Epithelial cell of prostate (primary cell): ENCODE data around the gene TENM4.

ENCODE experiments used
- DNase-seq: peaks from one replicate; pipeline ENCODE4 v3.0.0-alpha.2; 2011; ENCODE audit warnings: low read depth, low spot score
- H3K27ac ChIP-seq: fragments of 450-650 bp; 2 replicates; pipeline ENCODE4 v1.5.1; 2017; ENCODE audit warnings: mild to moderate bottlenecking

Gene TENM4

DNA sequence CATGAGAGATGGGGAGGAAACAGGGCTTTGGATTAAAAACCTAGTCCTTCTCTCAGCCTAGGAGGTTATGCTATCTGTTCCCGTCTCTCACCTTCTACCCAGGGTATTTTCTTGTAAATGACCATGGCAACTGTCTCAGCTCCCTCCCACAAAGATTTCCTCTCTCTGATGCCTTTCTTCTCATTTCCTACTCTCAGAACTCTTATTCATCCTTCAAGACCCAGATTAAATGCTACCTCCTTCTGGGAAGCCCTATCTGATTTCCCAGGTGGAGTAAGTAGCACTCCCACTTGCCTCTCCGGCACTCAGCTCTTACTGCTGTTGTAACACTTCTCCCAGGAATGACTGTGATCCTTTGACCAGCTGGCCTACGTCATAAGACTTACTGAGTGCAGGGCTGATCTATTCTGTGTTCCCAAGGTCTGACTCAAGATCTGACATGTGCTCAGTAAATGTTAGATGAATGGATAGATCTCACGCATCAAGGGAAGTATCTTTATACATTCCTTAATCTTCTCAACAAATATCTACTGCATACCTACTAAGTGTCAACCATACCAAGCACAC is 175.0 kb downstream of the TENM4 start:
- no peak overlapping the region for H3K27ac ChIP-seq
- DNase-seq: no peak

DNA sequence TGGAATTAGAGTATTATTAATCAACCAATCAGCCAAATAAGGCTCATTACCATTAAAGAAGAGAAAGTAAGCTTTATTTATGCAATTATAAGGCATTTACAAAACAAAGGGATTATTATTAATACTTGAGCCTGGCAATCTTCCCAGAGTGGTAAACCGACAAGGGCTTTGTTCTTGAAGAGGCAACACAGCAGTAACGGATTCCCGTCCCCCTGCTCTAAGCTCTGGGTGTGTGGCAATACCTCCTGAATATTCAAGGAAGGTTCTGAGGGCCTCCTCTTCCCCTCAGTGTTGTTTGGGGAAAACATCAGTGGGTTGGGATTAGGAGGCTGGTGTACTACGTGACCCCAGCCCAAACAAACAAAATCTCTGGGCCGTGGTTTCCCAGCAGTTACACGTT is 176.5 kb downstream of the TENM4 start:
- DNase-seq: no peak
- no peak overlapping the region for H3K27ac ChIP-seq

DNA sequence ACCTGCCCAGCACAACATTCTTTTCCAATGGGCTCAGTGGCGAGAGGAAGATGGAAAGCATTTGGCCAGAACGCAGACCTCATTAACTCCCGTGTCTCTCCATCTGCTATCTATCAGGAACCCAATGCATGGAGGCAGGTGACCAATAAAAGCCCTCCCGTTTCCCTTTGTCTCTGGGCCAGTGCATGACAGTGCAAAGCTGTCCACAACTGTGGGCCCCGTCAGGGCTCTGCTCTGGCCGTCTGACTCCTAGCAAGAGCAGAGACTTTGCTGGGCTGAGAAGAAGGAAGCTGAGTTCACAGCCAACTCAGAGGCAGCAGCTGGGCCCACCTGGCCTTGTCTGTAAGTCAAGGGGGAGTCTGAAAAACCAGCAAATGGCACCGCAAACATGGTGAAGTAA is 177.8 kb downstream of the TENM4 start:
- H3K27ac ChIP-seq: no peak overlapping the region
- no peak for DNase-seq

DNA sequence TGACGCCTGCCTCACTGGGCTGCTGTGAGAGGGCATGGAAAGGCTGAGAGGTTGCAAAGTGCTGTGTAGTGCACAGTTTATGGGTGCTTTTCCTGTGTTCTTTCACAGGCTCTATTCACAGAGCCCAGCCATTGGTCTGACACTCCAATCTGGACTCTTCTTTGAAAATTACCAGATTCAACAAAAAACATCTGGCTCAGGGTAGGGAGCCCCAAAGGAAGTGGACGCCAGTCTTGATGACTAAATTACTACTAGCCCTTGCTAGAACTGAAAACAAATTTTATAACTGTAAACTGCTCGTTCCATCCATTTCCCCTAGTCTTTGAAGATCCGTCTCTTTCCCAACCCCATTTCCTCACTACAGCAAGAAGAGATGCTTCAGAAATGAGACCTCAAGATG is 178.6 kb downstream of the TENM4 start:
- DNase-seq: no peak

DNA sequence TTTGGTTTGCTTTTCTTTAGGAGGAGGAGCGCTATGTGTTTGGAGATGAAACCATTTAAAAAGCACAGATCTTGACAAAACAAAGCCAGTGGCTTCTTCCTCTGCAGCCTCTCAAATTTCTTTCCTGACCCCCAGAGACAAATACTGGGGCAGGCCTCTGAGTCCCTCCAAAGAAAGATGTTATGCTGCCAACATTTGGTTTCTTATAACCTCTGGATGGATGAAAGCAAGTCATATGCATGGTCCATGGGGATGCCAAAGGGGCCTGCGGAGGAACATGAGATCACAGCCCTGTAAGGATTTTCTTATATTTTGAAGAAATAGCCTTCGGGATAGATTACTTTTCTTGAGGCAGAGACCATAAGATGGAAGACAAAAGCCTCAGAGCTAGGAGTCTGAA is 179.1 kb downstream of the TENM4 start:
- no peak overlapping the region for H3K27ac ChIP-seq
- DNase-seq: no peak

More for the DNA sequence above, 178.6 kb downstream of the TENM4 start:
- no peak overlapping the region for H3K27ac ChIP-seq

DNA sequence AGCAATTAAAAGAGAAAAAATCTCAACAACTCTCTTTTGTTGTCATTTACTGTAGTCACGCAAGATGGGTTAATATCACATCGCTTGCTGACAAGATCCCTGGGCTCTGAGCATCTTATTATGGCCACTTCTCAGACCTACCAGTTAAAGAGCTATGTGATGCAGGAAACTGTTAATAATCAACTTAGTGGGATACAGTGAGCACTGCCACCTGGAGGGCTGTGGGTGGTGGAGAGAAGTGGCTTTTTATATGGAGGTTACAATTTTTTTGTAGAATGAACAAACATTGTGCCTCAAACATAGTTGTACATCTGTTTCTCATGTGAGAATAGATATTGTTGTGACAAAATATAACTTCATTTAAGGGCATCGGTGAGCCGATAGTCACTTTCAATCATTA is 181.0 kb downstream of the TENM4 start:
- no peak overlapping the region for H3K27ac ChIP-seq
- DNase-seq: no peak

DNA sequence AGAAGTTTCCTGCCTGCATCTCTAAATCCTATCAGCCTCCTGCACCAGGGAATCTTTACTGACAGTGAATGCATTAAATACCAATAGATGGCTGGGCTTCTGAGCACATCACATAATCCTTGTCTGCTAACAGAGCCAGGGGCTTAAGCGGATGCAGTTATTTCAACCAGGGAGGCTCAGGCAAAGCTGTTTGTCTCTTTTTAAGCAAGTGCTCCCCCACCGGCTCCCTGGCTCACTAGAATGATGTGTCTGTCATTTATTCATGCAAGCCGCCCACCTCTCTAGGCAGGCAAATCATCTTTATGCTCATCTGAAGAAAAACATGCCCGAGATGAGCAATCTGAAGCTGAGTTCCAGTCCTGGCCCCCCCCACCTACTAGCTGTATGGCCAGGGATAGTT is 182.3 kb downstream of the TENM4 start:
- DNase-seq: no peak

DNA sequence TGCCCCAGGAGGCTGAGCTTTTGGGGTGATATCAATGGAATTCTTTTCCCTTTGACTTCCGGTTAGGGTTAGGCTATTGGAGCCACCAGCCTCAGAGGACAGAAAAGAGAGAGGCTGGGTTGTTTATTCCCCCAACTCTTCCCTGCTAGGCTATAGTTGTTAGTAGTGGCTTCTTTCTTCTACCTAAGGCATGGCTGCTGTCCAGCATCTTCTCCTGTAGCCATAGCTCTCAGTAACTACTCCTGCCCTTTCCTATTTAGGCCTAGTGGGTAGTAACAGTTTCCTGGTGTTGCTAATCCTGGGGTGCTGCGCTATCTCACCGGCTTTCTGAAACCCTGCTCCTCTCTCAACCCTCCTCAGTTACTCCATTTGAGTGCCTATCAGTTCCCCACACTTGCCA is 184.9 kb downstream of the TENM4 start:
- DNase-seq: no peak
- H3K27ac ChIP-seq: no peak overlapping the region

More for the DNA sequence above, 182.3 kb downstream of the TENM4 start:
- no peak overlapping the region for H3K27ac ChIP-seq

DNA sequence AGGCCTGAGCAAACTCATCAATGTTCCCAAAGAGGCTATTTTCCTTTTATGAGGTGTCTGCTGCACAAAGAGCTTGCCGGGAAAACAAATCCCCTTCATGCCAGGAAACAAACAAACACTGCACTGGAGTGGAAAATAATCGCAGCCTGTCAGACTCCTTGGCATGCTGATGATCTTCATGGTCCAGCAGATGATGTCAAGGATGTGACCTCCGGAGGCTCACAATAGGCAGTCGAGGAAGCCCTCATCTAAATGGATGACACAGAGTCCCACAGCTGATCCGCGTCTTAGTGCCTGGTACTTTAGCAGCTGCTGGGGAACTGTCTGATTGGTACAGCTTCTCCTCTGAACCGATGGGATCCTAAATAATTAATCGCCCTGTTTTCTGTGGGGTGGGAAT is 187.6 kb downstream of the TENM4 start:
- no peak overlapping the region for H3K27ac ChIP-seq

DNA sequence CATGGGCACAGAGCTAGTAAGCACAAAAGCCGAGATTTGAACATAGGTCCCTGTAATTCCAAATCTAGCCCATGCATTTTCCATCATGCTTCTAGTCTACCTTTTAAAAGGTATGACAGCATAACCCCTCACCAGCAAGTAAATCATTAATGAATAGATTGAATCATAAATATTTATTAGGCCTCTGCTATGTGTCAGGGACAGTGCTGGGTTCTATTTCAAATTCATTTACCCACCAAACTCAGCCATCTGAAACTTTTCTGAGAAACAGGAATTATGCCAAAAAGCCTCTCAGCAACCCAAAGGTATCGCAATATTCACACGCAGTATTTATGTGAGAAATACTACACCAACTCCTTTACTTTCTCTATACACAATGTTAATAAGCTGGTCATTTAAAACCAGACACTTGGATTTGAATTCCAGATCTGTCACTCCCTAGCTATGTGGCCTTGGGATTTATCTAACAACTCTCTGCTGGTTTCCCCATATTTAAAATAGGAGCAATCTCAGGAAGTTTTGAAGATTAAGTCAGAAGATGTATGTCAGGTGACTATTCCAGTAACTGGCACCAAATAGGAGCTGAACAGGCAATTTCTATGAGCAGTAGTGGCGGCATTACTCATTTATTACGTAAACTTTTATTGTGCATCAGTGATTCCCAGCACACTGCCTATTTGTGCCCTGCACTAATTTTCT is 191.4 kb downstream of the TENM4 start:
- no peak for DNase-seq
- H3K27ac ChIP-seq: no peak overlapping the region

More for the DNA sequence above, 187.6 kb downstream of the TENM4 start:
- no peak for DNase-seq

DNA sequence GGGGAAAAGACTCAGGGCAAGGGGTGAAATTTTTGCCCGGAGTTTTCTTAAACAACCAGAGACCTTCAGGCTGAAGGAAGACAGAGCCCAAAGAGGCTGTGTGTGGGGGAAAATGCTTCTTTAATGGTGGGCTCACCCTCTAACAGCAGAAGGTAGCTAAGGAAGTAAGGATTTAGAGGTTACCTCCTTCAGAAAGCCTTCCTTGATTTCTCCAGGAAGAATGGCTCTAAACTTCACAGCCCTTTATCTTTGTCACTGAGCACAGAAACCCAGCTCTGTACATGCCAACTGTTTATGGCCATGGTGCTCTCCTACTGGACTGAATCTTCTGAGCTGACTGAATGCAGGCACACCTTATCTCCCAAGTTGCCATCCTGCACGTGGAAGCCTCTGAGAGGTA is 196.0 kb downstream of the TENM4 start:
- peak overlapping the region; percentile 54 for H3K27ac ChIP-seq
- DNase-seq: no peak

DNA sequence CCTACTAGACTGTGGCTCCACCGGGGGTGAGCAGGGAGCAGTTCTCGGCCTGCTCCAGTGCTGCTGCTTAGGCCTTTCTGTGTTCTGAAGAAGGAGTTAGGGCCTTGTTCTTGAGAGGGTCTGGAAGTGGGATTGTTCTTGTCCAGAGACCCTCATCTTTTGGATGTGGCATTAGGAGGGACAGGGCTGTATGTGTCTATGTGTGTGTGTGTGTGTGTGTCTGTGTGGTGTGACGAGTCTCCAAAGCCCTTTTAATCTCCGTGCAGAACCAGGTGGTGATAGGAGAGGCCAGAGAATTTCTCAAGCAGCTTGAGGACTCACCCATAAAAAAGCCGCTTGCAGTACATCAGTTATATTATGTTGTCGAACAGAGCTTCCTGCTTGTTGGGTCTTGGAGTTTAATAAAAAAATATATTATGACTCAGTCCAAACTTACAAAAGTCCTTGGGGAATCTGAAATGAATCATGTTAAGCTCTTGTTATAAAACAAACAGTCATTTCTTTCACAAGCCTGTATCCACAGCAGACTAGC is 196.5 kb downstream of the TENM4 start:
- peak; percentile 86 for DNase-seq
- H3K27ac ChIP-seq: peak overlapping the region; percentile 54

DNA sequence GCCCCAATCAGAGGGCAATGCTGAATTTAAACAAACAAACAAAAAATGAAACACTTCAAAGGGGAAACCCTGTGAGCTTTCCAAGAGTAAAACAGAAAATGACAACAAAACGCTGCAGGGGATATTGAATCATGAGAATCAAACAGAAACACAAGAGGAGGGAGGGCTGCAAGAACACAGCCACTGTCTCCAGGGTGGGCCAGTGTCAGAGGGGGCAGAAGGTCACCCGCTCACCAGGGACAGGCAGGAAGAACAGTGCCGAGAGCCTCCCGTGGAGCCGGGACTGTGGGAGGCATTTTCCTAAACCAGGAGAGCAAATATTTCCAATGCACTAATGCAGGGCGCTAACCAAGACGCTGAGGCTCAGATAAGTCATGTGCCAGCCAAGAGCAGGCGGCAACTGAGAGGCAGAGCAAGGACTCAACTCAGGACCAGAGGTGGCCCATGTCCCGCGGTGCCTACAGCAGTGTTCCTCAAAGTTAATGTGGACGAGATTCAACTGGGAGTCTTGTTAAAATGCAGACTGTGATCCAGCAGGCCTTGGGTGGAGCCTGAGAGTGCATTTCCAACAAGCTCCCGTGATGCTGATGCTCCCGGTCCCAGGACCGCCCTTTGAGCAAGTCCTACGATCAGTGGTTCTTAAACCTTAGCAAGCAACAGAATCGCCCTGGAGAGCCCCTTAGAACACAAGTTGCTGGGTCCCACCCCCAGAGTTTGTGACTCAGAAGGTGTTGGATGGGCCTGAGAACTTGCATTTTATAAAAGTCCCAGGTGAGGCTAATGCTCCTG is 197.2 kb downstream of the TENM4 start:
- H3K27ac ChIP-seq: peak overlapping the region; percentile 54
- no peak for DNase-seq

DNA sequence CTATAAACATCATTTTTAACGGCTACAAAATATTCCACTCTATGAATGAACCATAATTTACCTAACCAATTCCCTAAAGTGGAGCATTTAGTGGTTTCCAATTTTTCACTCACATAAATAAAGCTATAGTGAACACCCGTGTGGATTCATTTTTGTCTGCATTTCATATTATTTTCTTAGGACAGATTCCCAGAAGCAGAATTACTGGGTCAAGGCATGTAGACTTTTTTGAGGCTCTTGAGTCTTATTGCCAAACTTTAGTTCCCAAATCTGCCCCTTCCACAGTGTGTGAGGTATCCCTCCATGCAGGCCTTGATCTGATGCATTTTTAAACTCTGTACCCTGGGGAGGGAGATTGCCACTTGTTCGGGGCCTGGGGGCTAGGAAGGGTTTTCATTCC is 198.2 kb downstream of the TENM4 start:
- DNase-seq: no peak
- no peak overlapping the region for H3K27ac ChIP-seq

DNA sequence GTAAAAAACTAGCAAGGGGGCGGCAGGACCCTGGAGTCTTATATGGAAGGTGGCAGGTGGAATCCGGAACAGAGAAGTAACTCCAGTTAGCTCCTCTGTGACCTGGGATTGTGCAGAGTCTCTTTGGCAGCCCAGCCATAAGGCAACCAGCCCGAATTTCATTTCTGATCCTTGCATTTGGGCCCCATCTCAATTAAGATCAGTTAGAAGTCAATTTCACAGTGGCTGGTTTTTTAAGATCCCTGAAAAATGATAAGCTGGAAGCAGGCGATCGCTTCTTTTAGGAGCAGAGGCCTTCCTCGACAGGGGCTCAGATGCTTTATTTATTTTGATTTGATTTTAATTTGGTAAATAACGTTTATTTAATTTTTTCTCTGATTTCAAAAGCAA is 199.0 kb downstream of the TENM4 start:
- DNase-seq: no peak
- H3K27ac ChIP-seq: no peak overlapping the region

DNA sequence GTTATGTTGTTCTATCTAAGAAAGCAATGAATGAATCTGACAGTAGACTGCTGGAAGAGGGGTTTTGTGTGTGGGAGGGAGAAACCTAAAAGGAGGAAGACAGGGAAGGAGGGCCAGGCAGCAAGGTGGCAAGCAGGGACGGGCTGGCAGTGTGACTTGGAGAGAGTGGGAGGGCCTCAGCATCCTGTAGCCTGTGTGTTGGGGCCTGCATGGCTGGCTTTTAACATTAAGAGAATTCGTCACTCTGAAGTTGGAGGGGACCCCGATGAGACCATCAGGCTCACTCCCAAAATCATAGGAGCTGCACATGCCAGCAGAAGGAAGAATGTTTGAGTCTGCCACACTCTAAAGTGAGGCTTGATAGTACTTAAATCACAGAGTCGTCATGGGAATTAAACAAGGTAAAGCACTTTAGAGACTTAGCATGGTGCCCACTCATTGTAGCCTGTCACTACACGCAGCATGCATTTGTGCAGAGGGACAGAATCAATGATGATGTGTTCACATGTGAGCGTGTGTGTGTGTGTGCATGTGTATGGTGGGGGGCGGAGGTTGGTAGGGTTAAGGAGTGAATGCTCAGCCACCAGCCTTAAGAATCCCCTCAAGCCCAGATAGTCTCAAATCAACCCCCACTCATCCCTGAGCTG is 199.5 kb downstream of the TENM4 start:
- no peak overlapping the region for H3K27ac ChIP-seq
- no peak for DNase-seq

DNA sequence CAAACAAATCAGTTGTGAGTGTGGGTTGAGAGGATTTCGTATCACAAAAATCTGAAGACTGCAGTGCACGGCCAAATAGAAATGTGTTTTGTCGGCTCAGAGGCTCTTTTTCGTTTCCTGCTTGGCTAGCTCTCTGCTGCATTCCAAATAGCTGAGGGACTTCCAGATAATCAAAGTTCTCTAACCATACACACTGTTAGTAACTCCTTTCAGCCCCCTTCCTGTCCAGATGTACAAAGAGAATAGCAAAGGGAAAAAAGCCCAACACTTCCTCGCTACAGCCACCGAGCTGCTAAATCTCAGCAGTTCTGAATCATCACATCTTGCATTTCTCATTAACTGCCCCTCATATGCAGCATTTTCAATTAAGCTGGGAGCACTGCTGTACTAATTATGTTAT is 203.1 kb downstream of the TENM4 start:
- no peak for DNase-seq
- peak overlapping the region; percentile 8 for H3K27ac ChIP-seq

DNA sequence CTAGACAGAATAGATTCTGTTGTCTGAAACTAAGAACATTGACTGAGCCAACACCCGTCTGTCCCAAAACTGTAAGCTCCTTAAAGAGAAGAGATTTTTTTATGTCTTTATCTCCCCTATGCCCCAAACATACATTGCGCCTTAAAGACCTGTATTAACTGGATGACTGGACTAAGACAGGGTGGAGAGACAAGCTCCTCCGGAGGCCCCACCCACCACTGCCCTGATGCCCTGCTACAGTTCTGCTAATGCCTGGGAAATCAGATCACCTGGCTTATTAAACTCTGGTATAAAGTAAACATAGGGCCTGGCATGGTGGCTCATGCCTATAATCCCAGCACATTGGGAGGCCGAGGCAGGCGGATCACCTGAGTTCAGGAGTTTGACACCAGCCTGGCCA is 203.7 kb downstream of the TENM4 start:
- H3K27ac ChIP-seq: peak overlapping the region; percentile 8
- no peak for DNase-seq

DNA sequence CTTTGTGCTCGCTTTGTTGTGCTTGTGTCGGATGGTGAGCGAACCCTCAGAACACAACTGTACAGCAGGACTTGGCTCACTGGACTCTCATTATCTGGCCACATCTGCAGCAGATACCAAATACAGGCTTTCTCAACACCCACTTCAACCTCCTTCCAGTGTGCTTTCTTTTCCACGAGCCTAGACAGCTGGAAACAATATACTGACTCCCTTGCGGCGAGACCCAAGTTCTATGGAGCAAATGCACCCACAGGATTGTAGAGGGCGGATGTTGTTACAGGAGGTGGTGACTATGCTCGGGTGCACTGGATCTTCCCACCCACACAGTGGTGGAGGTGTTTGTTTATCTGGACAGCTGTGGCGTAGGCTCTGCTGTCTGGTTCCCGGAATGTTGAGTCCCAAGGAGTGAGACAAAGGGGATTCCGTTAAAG is 204.3 kb downstream of the TENM4 start:
- peak overlapping the region; percentile 8 for H3K27ac ChIP-seq
- DNase-seq: no peak

DNA sequence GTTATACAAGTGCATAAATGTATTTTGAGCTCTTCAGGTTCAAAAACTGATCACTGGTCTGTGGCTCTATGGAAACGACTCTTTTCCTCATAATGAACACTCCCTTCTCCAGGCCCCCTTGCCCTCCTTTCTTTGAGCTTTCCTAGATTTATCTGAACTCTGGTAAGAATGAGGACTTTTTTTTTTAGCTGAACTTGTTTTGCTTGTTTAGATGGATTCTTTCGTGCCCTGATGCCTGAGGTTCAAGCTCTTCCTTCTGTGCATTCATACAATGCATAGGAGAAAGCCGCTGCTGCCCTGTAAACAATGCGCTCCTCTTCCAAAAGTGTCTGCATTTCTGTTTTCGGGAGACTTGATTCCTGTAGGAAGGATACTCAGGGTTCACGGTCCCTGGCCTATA is 205.1 kb downstream of the TENM4 start:
- H3K27ac ChIP-seq: no peak overlapping the region
- no peak for DNase-seq

DNA sequence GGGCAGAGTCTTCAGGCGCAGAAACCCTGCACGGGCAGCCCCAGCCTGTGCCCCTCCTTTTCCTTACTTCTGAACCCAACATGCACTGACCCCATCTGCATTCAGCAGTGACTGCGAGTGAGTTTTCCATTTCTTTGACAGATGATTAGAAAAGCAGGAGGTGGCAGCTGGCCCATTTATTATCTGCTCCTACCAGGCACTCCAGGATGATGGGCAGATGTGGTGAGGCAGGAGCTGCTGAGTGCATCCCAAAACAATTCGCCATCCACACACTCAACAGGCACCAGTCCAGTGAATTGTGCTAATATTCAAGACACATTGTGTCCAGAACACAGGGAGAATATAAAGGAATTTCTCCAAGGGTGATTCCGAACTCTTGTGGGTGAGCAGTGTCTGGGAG is 208.5 kb downstream of the TENM4 start:
- H3K27ac ChIP-seq: no peak overlapping the region
- no peak for DNase-seq
